Mesothelial cell of epicardium (in vitro differentiated cells): ENCODE measurements around the gene HEYL. TPM values are rescaled to one million over a fixed set of nuclear protein-coding genes. Genes with fewer than 3 reads are reported as not detected.

ENCODE experiments used
- DNase-seq, 2 experiments: peaks; one replicate each; pipeline ENCODE4 v3.0.0; 2021; ENCODE audit warnings: low spot score in 2 of 2; ENCODE audit not compliant: unreplicated experiment in 2 of 2
- H3K27ac Mint-ChIP-seq: 2 replicates; pipeline ENCODE4 v1.8.0; 2021; ENCODE audit warnings: mixed read lengths
- H3K27me3 Mint-ChIP-seq: 2 replicates; pipeline ENCODE4 v1.8.0; 2021; ENCODE audit warnings: low read depth, mixed read lengths
- H3K36me3 Mint-ChIP-seq: 2 replicates; pipeline ENCODE4 v1.8.0; 2021; ENCODE audit warnings: mixed read lengths
- H3K4me1 Mint-ChIP-seq: 2 replicates; pipeline ENCODE4 v1.8.0; 2021; ENCODE audit warnings: mixed read lengths
- H3K4me3 Mint-ChIP-seq: 2 replicates; pipeline ENCODE4 v1.8.0; 2021; ENCODE audit warnings: mild to moderate bottlenecking, moderate library complexity, mixed read lengths
- H3K9me3 Mint-ChIP-seq: 2 replicates; pipeline ENCODE4 v1.8.0; 2021; ENCODE audit warnings: mixed read lengths
- CTCF ChIP-seq: fragments of 200-600 bp; sonication (generic); IDR thresholded peaks from one replicate; pipeline ENCODE4 v1.5.0; 2021; ENCODE audit warnings: antibody characterized with exemption; ENCODE audit not compliant: unreplicated experiment
- total RNA-seq: library from RNA; stranded (reverse); gene quantifications from 3 replicates; pipeline ENCODE4 v1.2.1, GENCODE V29; 2021

The HEYL gene
- total RNA-seq, 1 donor from 2014 or later, result 5.6 TPM

DNA sequence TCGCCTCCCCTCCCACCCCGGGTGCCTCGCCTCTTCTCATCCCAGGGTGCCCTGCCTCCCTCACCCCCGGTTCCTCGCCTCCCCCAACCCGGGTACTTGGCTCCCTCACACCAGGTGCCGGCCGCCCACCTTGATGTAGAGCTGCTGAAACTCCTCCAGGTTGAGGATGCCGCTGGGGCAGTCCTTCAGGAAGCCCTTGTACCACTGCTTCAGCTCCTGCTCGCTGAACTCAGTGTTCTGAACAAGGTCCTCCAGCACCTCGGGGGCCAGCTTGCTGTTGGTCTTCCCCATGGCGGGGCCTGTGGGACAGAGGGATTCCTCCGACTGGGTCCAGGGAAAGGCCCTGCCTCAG is 44.8 kb upstream of the HEYL start:
- Mint-ChIP-seq H3K27ac (no peak overlapping the region), H3K4me3 (no peak overlapping the region), H3K27me3 (peaks cover 95% of the 10 kb centered on the region), H3K4me1 (peaks cover 3% of the 10 kb centered on the region), H3K36me3 (peaks cover 2% of the 10 kb centered on the region), H3K9me3 (no peaks in the 10 kb centered on the region)
- DNase-seq, result no peak
- no peak for TF ChIP-seq CTCF

- H3K9me3 Mint-ChIP-seq, result no peaks in the 10 kb centered on the region
- peaks cover 94% of the 10 kb centered on the region for H3K27me3 Mint-ChIP-seq
- peaks cover 2% of the 10 kb centered on the region for H3K36me3 Mint-ChIP-seq
- no peak overlapping the region for H3K4me3 Mint-ChIP-seq
- no peak for TF ChIP-seq CTCF
- H3K27ac Mint-ChIP-seq, result no peak overlapping the region
- peaks cover 7% of the 10 kb centered on the region for H3K4me1 Mint-ChIP-seq
- no peak for DNase-seq
Measured at GRCh38 chr1:39683591-39684312, 44.3 kb upstream of the HEYL start.

DNA sequence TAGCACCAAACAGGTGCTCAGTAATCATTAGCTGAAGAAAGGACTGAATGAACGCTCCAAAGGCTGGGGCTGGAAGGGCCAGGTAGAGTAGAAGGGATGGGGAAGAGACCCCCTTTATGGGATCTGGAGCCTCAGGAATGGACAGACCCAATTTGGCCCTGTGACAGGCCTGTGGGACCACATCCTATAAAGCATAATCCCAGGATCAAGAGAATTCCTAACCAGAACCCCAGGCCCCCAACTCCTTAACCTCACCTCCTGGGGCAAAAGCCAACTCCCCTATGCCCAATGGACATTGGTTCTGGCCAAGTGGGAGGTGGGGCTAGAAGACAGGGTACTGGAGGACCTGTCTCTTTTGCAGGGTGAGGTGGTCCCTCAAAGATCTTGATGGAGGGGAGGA is 42.6 kb upstream of the HEYL start:
- no peak for TF ChIP-seq CTCF
- Mint-ChIP-seq H3K27ac (no peak overlapping the region), H3K36me3 (peaks cover 2% of the 10 kb centered on the region), H3K4me3 (no peak overlapping the region), H3K9me3 (no peaks in the 10 kb centered on the region), H3K27me3 (peaks cover 88% of the 10 kb centered on the region), H3K4me1 (peaks cover 10% of the 10 kb centered on the region)
- DNase-seq, result no peak

GRCh38 chr1:39681294-39681693 is 41.9 kb upstream of the HEYL start:
- TF ChIP-seq CTCF, result no peak
- no peaks in the 10 kb centered on the region for H3K9me3 Mint-ChIP-seq
- H3K27me3 Mint-ChIP-seq, result peaks cover 88% of the 10 kb centered on the region

DNA sequence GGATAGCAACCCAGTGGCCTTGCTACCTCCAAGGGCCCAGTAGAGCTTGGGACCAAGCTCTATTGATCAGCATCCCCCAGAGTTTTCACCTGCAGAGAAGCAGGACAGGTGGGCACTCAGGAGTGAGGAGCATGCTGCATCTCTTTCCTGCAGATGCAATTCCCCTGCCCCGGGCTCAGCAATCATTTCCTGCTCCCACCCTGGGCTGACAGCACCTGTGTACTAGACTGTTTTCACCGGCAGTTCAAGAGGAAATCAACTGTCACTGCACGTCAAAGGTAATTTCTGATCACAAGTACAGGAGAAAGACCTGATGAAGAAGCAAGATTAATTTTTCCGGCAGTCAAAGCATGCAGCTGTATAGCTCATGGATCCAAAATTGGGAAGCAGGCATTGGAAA is 41.3 kb upstream of the HEYL start:
- peaks cover 2% of the 10 kb centered on the region for H3K36me3 Mint-ChIP-seq
- H3K27me3 Mint-ChIP-seq, result peaks cover 84% of the 10 kb centered on the region
- H3K4me3 Mint-ChIP-seq, result no peak overlapping the region
- H3K9me3 Mint-ChIP-seq, result no peaks in the 10 kb centered on the region
- peaks cover 10% of the 10 kb centered on the region for H3K4me1 Mint-ChIP-seq
- H3K27ac Mint-ChIP-seq, result no peak overlapping the region
- DNase-seq, result no peak
- no peak for TF ChIP-seq CTCF

More at GRCh38 chr1:39681294-39681693, 41.9 kb upstream of the HEYL start:
- DNase-seq, result no peak
- peaks cover 2% of the 10 kb centered on the region for H3K36me3 Mint-ChIP-seq
- peaks cover 10% of the 10 kb centered on the region for H3K4me1 Mint-ChIP-seq
- no peak overlapping the region for H3K27ac Mint-ChIP-seq
- no peak overlapping the region for H3K4me3 Mint-ChIP-seq
